ENCODE measurements around the gene EFNA5. TPM values are rescaled to one million over a fixed set of nuclear protein-coding genes. Genes with fewer than 3 reads are reported as not detected.

The EFNA5 gene
- total and polyA plus RNA-seq, 4 donors = 0.14 to 0.93 (median 0.54) TPM

- Histone ChIP-seq H3K4me3 (ENCODE audit: low read depth in 1 of 3, low read length in 3 of 3) (no peak overlapping the region), H3K9me3 (ENCODE audit: control insufficient read depth in 4 of 4, low read length in 3 of 4) (no peaks in the 10 kb centered on the region), H3K4me1 (ENCODE audit: control insufficient read depth in 4 of 4, insufficient read depth in 4 of 4, low read length in 3 of 4) (no peaks in the 10 kb centered on the region), H3K27ac (ENCODE audit: low read depth in 1 of 2, low read length in 2 of 2) (no peak overlapping the region), H3K27me3 (ENCODE audit: control insufficient read depth in 4 of 4, insufficient read depth in 4 of 4, low read length in 3 of 4) (no peaks in the 10 kb centered on the region), H3K36me3 (ENCODE audit: control insufficient read depth in 4 of 4, insufficient read depth in 3 of 4, low read depth in 1 of 4, low read length in 3 of 4) (no peaks in the 10 kb centered on the region), H3K9ac (ENCODE audit: low read depth in 1 of 2, low read length in 2 of 2) (no peak overlapping the region)
- TF ChIP-seq GABPA (IDR thresholded peaks at IDR 0.05 in 1 of 2, conservative IDR thresholded peaks at IDR 0.05 in 1 of 2) (no peak), HNF4G (IDR thresholded peaks at IDR 0.05) (no peak), RXRA (IDR thresholded peaks at IDR 0.05) (no peak), HNF4A (conservative IDR thresholded peaks at IDR 0.05) (no peak), NR2F2 (IDR thresholded peaks at IDR 0.05) (no peak), MAX (IDR thresholded peaks at IDR 0.05) (no peak)
- 93% methylated on average over 7 of the region's 7 CpGs for WGBS
- no peak for DNase-seq (ENCODE audit: low spot score)
Observed at GRCh38 chr5:107634981-107635848, 35.5 kb downstream of the EFNA5 start.

GRCh38 chr5:107633171-107633901, 37.4 kb downstream of the EFNA5 start:
- 87% methylated on average over 11 of the region's 11 CpGs for WGBS

More at GRCh38 chr5:107633171-107633901, 37.4 kb downstream of the EFNA5 start:
- H3K4me1 ChIP-seq (ENCODE audit: control insufficient read depth in 4 of 4, insufficient read depth in 4 of 4, low read length in 3 of 4) = no peaks in the 10 kb centered on the region
- H3K9ac ChIP-seq (ENCODE audit: low read depth in 1 of 2, low read length in 2 of 2) = no peak overlapping the region
- H3K27me3 ChIP-seq (ENCODE audit: control insufficient read depth in 4 of 4, insufficient read depth in 4 of 4, low read length in 3 of 4) = no peaks in the 10 kb centered on the region
- no peaks in the 10 kb centered on the region for H3K36me3 ChIP-seq (ENCODE audit: control insufficient read depth in 4 of 4, insufficient read depth in 3 of 4, low read depth in 1 of 4, low read length in 3 of 4)
- no peak for DNase-seq (ENCODE audit: low spot score)
- TF ChIP-seq RAD21 (IDR thresholded peaks at IDR 0.05) (no peak), ZBTB33 (IDR thresholded peaks at IDR 0.05) (no peak), RXRA (IDR thresholded peaks at IDR 0.05) (no peak), NR2F2 (IDR thresholded peaks at IDR 0.05) (no peak), GABPA (IDR thresholded peaks at IDR 0.05 in 1 of 2, conservative IDR thresholded peaks at IDR 0.05 in 1 of 2) (no peak), REST (IDR thresholded peaks at IDR 0.05) (no peak), TAF1 (conservative IDR thresholded peaks at IDR 0.05) (no peak), CTCF (IDR thresholded peaks at IDR 0.05; ENCODE audit: low read depth, low read length, missing input control) (no peak), ATF3 (IDR thresholded peaks at IDR 0.05) (no peak), FOXA2 (IDR thresholded peaks at IDR 0.05) (no peak), SP1 (IDR thresholded peaks at IDR 0.05) (no peak), FOXA1 (IDR thresholded peaks at IDR 0.05) (no peak)
- H3K4me3 ChIP-seq (ENCODE audit: low read depth in 1 of 3, low read length in 3 of 3) = no peak overlapping the region
- H3K27ac ChIP-seq (ENCODE audit: low read depth in 1 of 2, low read length in 2 of 2) = no peak overlapping the region
- no peaks in the 10 kb centered on the region for H3K9me3 ChIP-seq (ENCODE audit: control insufficient read depth in 4 of 4, low read length in 3 of 4)

Measured in liver (tissue), 9 donors.